Activated naive CD4-positive, alpha-beta T cell treated with anti-CD3 and anti-CD28 coated beads, Interleukin-2, amount 50 U/mL, for 24 hours (primary cell): ENCODE measurements around the gene STIM1.

Experiments
- H3K27ac Mint-ChIP-seq: one replicate; pipeline ENCODE4 v1.8.0; 2021; ENCODE audit warnings: mild to moderate bottlenecking, mixed read lengths
- H3K27me3 Mint-ChIP-seq: one replicate; pipeline ENCODE4 v1.8.0; 2021; ENCODE audit warnings: mixed read lengths
- H3K36me3 Mint-ChIP-seq: one replicate; pipeline ENCODE4 v1.8.0; 2021; ENCODE audit warnings: mixed read lengths
- H3K4me1 Mint-ChIP-seq: one replicate; pipeline ENCODE4 v1.8.0; 2021; ENCODE audit warnings: mixed read lengths
- H3K4me3 Mint-ChIP-seq: one replicate; pipeline ENCODE4 v1.8.0; 2021; ENCODE audit warnings: mild to moderate bottlenecking, mixed read lengths
- H3K9me3 Mint-ChIP-seq: one replicate; pipeline ENCODE4 v1.8.0; 2021; ENCODE audit warnings: mixed read lengths

The STIM1 gene

GRCh38 chr11:3838504-3838903 is 17.0 kb upstream of the STIM1 start:
- H3K4me3 Mint-ChIP-seq: peak overlapping the region; percentile 91
- peak overlapping the region; percentile 95 for H3K27ac Mint-ChIP-seq
- peaks cover 26% of the 10 kb centered on the region for H3K36me3 Mint-ChIP-seq
- no peaks in the 10 kb centered on the region for H3K9me3 Mint-ChIP-seq
- no peaks in the 10 kb centered on the region for H3K27me3 Mint-ChIP-seq
- peaks cover 62% of the 10 kb centered on the region for H3K4me1 Mint-ChIP-seq

- no peaks in the 10 kb centered on the region for H3K9me3 Mint-ChIP-seq
- H3K36me3 Mint-ChIP-seq: peaks cover 17% of the 10 kb centered on the region
- peaks cover 58% of the 10 kb centered on the region for H3K4me1 Mint-ChIP-seq
- no peaks in the 10 kb centered on the region for H3K27me3 Mint-ChIP-seq
- peak overlapping the region; percentile 94 for H3K27ac Mint-ChIP-seq
- H3K4me3 Mint-ChIP-seq: peak overlapping the region; percentile 91
Measured at GRCh38 chr11:3840004-3840869, 15.2 kb upstream of the STIM1 start.

GRCh38 chr11:3840870-3841425 is 14.5 kb upstream of the STIM1 start, which contains the start of gene RHOG:
Gene RHOG (minus strand): TSS chr11:3840959. CDS start chr11:3828138, 12,821 bp downstream.
- peak within 1 kb of the TSS; percentile 94 for H3K27ac Mint-ChIP-seq
- H3K4me3 Mint-ChIP-seq: peak within 1 kb of the TSS; percentile 91
- peaks cover 12% of the 10 kb centered on the region for H3K36me3 Mint-ChIP-seq
- no peaks in the 10 kb centered on the region for H3K9me3 Mint-ChIP-seq
- no peaks in the 10 kb centered on the region for H3K27me3 Mint-ChIP-seq
- H3K4me1 Mint-ChIP-seq: peaks cover 58% of the 10 kb centered on the region

- Mint-ChIP-seq H3K4me3 (peak overlapping the region; percentile 85), H3K9me3 (no peaks in the 10 kb centered on the region)
Measured at GRCh38 chr11:3841426-3842350, 13.8 kb upstream of the STIM1 start.

GRCh38 chr11:3843326-3843725 is 12.1 kb upstream of the STIM1 start:
- Mint-ChIP-seq H3K27me3 (no peaks in the 10 kb centered on the region), H3K36me3 (peaks cover 7% of the 10 kb centered on the region), H3K27ac (peak overlapping the region; percentile 80), H3K9me3 (no peaks in the 10 kb centered on the region), H3K4me3 (peak overlapping the region; percentile 19), H3K4me1 (peaks cover 42% of the 10 kb centered on the region)

More at GRCh38 chr11:3841426-3842350, 13.8 kb upstream of the STIM1 start:
- Mint-ChIP-seq H3K27me3 (no peaks in the 10 kb centered on the region), H3K4me1 (peaks cover 54% of the 10 kb centered on the region), H3K27ac (peak overlapping the region; percentile 94), H3K36me3 (peaks cover 12% of the 10 kb centered on the region)

GRCh38 chr11:3845246-3845645 is 10.2 kb upstream of the STIM1 start:
- H3K9me3 Mint-ChIP-seq: no peaks in the 10 kb centered on the region
- no peaks in the 10 kb centered on the region for H3K36me3 Mint-ChIP-seq
- no peak overlapping the region for H3K27ac Mint-ChIP-seq
- H3K4me1 Mint-ChIP-seq: peaks cover 51% of the 10 kb centered on the region
- H3K27me3 Mint-ChIP-seq: no peaks in the 10 kb centered on the region
- H3K4me3 Mint-ChIP-seq: no peak overlapping the region

- Mint-ChIP-seq H3K36me3 (no peaks in the 10 kb centered on the region), H3K27me3 (no peaks in the 10 kb centered on the region), H3K27ac (no peak overlapping the region), H3K9me3 (no peaks in the 10 kb centered on the region), H3K4me3 (no peak overlapping the region), H3K4me1 (peaks cover 51% of the 10 kb centered on the region)
Measured at GRCh38 chr11:3845670-3846069, 9.8 kb upstream of the STIM1 start.

- Mint-ChIP-seq H3K9me3 (no peaks in the 10 kb centered on the region), H3K27me3 (no peaks in the 10 kb centered on the region), H3K4me1 (peaks cover 55% of the 10 kb centered on the region), H3K36me3 (no peaks in the 10 kb centered on the region), H3K27ac (peak overlapping the region; percentile 77), H3K4me3 (no peak overlapping the region)
Measured at GRCh38 chr11:3849297-3849874, 6.1 kb upstream of the STIM1 start.

- H3K36me3 Mint-ChIP-seq: no peaks in the 10 kb centered on the region
- H3K27me3 Mint-ChIP-seq: no peaks in the 10 kb centered on the region
- H3K9me3 Mint-ChIP-seq: no peaks in the 10 kb centered on the region
- peaks cover 54% of the 10 kb centered on the region for H3K4me1 Mint-ChIP-seq
- H3K27ac Mint-ChIP-seq: peak overlapping the region; percentile 98
- peak overlapping the region; percentile 88 for H3K4me3 Mint-ChIP-seq
Measured at GRCh38 chr11:3853545-3853842, 2.0 kb upstream of the STIM1 start.

- Mint-ChIP-seq H3K4me1 (peaks cover 54% of the 10 kb centered on the region), H3K36me3 (no peaks in the 10 kb centered on the region), H3K9me3 (no peaks in the 10 kb centered on the region), H3K4me3 (peak overlapping the region; percentile 88), H3K27me3 (no peaks in the 10 kb centered on the region), H3K27ac (peak overlapping the region; percentile 98)
Measured at GRCh38 chr11:3853899-3854659, 1.4 kb upstream of the STIM1 start.

- peak overlapping the region; percentile 98 for H3K27ac Mint-ChIP-seq
- no peaks in the 10 kb centered on the region for H3K36me3 Mint-ChIP-seq
- no peaks in the 10 kb centered on the region for H3K9me3 Mint-ChIP-seq
- H3K4me1 Mint-ChIP-seq: peaks cover 55% of the 10 kb centered on the region
- peak overlapping the region; percentile 88 for H3K4me3 Mint-ChIP-seq
- H3K27me3 Mint-ChIP-seq: no peaks in the 10 kb centered on the region
Measured at GRCh38 chr11:3854660-3854976, 846 bp upstream of the STIM1 start.

- Mint-ChIP-seq H3K4me1 (peaks cover 68% of the 10 kb centered on the region), H3K4me3 (peak overlapping the region; percentile 98), H3K27me3 (no peaks in the 10 kb centered on the region), H3K27ac (peak overlapping the region; percentile 97), H3K36me3 (no peaks in the 10 kb centered on the region), H3K9me3 (no peaks in the 10 kb centered on the region)
Measured at GRCh38 chr11:3855808-3856491, 486 bp downstream of the STIM1 start.

GRCh38 chr11:3856856-3857553 is 1.5 kb downstream of the STIM1 start:
- Mint-ChIP-seq H3K36me3 (peaks cover 1% of the 10 kb centered on the region), H3K4me1 (peaks cover 74% of the 10 kb centered on the region), H3K9me3 (no peaks in the 10 kb centered on the region), H3K27me3 (no peaks in the 10 kb centered on the region), H3K4me3 (peak overlapping the region; percentile 98), H3K27ac (peak overlapping the region; percentile 97)

- Mint-ChIP-seq H3K27ac (peak overlapping the region; percentile 95), H3K27me3 (no peaks in the 10 kb centered on the region), H3K36me3 (peaks cover 1% of the 10 kb centered on the region), H3K4me1 (peaks cover 76% of the 10 kb centered on the region), H3K4me3 (peak overlapping the region; percentile 98), H3K9me3 (no peaks in the 10 kb centered on the region)
Measured at GRCh38 chr11:3857628-3858027, 2.2 kb downstream of the STIM1 start.
